Muscle layer of colon (tissue), 2 donors: ENCODE results near the gene DOCK4.

Experiments used
- H3K27ac ChIP-seq: one replicate; pipeline ENCODE4 v1.7.0; 2013; ENCODE audit warnings: low read depth, mild to moderate bottlenecking, low read length, moderate library complexity
- H3K27me3 ChIP-seq, 2 donors: one replicate each; pipeline ENCODE4 v1.7.0; 2013; ENCODE audit warnings: low read length in 2 of 2, mild to moderate bottlenecking in 2 of 2; ENCODE audit not compliant: insufficient read depth in 2 of 2, control insufficient read depth in 1 of 2
- H3K36me3 ChIP-seq: one replicate; pipeline ENCODE4 v1.7.0; 2013; ENCODE audit warnings: mild to moderate bottlenecking, low read length; ENCODE audit not compliant: insufficient read depth
- H3K4me1 ChIP-seq: one replicate; pipeline ENCODE4 v1.7.0; 2013; ENCODE audit warnings: mild to moderate bottlenecking, low read length; ENCODE audit not compliant: insufficient read depth
- H3K4me3 ChIP-seq, 2 donors: one replicate each; pipeline ENCODE4 v1.7.0; 2013; ENCODE audit warnings: low read length in 2 of 2, low read depth in 1 of 2, mild to moderate bottlenecking in 1 of 2, moderate library complexity in 1 of 2
- H3K9ac ChIP-seq: one replicate; pipeline ENCODE4 v1.7.0; 2013; ENCODE audit warnings: low read length
- H3K9me3 ChIP-seq: one replicate; pipeline ENCODE4 v1.7.0; 2013; ENCODE audit warnings: mild to moderate bottlenecking, low read length
- donor health status: abdominal sarcoma.
- donor health status: Adenocarcinoma of cecum.

Gene DOCK4

DNA sequence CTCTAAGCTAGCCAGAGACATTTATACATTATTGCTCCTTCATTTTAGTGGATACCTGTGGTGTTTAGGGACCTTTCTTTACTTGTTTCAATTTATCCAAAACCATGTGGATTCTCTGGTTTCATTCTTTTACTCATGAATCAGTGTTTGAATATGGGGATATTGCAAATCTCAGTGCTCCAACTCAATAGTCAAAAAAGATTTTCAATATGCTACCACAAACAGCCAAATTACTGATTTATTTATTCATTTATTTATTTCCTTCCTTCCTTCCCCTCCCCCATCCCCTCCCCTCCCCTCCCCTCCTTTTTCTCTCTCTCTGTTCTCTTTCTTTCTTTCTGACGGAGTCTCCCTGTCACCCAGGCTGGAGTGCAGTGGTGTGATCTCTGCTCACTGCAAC, 390.8 kb downstream of the DOCK4 start:
- Histone ChIP-seq H3K4me3 (no peak overlapping the region), H3K36me3 (no peaks in the 10 kb centered on the region), H3K27me3 (no peaks in the 10 kb centered on the region), H3K4me1 (no peaks in the 10 kb centered on the region), H3K9me3 (no peaks in the 10 kb centered on the region), H3K9ac (no peak overlapping the region), H3K27ac (no peak overlapping the region)

DNA sequence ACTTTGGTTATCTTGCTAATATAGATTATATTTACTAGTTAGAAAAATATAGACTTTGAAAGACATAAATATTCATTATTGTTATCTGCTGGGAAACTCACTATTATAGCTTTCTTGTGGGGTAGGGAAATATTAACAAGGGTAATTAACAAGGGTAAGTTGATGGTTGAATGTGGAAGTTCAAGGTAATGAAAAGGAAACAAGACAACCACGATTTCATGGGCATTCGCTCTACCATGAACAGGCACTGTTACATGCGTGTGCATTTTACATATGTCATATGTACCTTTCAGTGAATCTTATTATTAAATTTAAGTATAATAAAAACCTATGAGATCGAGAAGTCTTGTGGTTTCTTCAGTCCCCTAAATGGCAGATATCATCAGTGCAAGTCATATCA, 392.9 kb downstream of the DOCK4 start:
- Histone ChIP-seq H3K36me3 (no peaks in the 10 kb centered on the region), H3K9me3 (no peaks in the 10 kb centered on the region), H3K27ac (no peak overlapping the region), H3K27me3 (no peaks in the 10 kb centered on the region), H3K4me3 (no peak overlapping the region), H3K9ac (no peak overlapping the region), H3K4me1 (no peaks in the 10 kb centered on the region)

DNA sequence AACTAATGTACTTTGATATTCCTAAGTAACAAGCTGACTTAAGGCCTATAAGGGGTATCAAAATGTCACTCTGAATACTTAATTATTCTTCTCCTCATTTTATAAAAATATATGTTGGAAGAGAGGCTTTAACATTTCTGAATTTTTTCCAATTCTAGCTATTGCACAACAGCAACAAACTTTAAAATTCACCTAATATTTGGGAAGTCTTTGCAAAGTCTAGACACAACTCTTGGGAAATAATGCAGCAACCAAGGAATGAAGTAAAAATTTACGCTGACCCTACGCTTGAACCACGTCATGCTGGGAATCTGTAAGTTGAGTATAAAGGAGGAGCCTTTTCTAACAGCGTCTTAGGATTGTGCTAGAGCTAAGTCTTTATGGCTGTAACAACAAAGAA, 400.0 kb downstream of the DOCK4 start:
- H3K4me3 ChIP-seq = no peak overlapping the region
- no peak overlapping the region for H3K9ac ChIP-seq
- no peaks in the 10 kb centered on the region for H3K9me3 ChIP-seq
- no peaks in the 10 kb centered on the region for H3K36me3 ChIP-seq
- H3K4me1 ChIP-seq = no peaks in the 10 kb centered on the region
- no peak overlapping the region for H3K27ac ChIP-seq
- H3K27me3 ChIP-seq = no peaks in the 10 kb centered on the region

DNA sequence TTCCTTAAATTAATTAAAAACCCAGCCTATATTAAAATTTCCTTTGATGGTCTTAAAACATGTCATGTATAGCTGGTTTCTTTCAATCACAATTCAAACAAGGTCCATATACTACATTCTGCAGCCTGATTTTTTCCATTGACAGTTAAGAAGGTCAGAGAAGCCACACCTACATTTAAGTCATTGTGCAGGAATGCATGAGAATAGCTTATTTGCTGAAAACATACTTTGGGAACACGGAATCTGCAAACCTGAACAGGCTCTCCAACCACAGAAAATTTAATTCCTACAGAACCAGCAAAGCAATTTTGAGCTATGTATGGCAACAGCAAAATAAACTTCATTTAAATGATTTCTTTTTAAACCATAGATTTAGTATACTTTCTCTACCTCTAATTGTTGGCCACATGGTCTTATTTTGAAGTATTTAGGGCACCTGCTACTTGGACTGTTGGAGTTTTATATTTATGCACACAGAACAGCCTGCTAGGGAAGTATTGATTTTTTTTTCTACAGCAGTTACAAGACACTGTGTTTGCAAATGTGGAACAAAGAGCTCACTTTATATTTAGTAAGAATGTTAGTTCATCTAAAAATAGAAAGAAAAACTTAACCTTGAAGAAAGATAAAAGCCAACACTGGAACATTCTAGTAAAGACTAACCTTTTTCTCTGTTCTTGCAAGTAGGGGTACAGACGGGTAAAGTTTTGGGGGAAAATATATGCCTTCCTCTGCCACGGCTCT, 403.0 kb downstream of the DOCK4 start:
- Histone ChIP-seq H3K27me3 (no peaks in the 10 kb centered on the region), H3K9ac (no peak overlapping the region), H3K9me3 (peaks cover 3% of the 10 kb centered on the region), H3K27ac (no peak overlapping the region), H3K4me1 (no peaks in the 10 kb centered on the region), H3K36me3 (no peaks in the 10 kb centered on the region), H3K4me3 (no peak overlapping the region)

DNA sequence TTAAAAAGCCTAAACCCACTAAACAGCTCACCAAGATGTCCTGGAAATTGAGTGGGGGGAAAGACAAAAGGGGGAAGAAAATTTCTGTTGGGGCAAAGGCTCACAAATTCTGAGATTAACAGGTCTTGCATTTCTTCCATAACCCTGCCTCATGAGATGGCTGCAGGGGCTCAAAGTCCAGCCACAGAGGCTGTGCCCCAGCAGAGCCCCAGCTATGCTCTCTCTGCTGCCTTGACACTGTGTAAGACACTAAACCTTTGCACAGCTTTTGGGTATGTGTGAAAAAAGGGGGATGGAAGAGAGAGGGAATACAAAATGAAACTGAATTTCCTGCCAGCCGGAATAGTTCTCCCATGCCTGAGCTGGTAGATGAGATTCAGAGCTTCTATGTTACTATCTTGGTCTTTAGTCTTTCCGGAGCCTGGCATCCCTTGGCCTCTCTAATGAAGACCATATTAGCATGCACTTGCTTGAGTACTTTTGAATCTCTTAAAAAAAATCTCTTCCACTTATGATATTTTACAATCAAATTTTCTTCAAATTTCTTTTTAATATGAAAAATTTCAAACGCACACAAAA, 403.9 kb downstream of the DOCK4 start:
- Histone ChIP-seq H3K27ac (no peak overlapping the region), H3K9me3 (peaks cover 12% of the 10 kb centered on the region)

DNA sequence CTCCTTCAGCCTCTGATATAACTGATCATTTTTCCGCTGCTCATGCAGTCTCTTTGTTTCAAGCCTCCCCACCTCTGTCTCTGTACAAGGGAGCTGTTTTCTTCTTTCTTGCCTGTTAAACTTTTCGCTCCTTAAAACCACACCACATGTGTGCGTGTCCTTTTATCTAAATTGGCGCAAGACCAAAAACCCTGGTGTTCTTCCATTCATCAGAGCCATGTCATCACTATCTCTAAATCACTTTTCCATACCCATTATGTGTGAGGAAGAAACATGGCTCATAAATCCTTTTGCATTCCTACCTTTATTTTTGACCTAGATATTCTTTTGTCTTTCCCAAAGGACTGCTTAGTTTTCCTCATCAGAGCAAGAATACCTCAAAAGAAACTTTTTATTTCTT, 404.9 kb downstream of the DOCK4 start:
- no peaks in the 10 kb centered on the region for H3K4me1 ChIP-seq
- peaks cover 22% of the 10 kb centered on the region for H3K9me3 ChIP-seq
- H3K4me3 ChIP-seq = no peak overlapping the region
- H3K27me3 ChIP-seq = no peaks in the 10 kb centered on the region
- H3K9ac ChIP-seq = no peak overlapping the region
- no peaks in the 10 kb centered on the region for H3K36me3 ChIP-seq
- no peak overlapping the region for H3K27ac ChIP-seq

More for the DNA sequence above, 403.9 kb downstream of the DOCK4 start:
- H3K27me3 ChIP-seq = no peaks in the 10 kb centered on the region
- no peaks in the 10 kb centered on the region for H3K36me3 ChIP-seq
- H3K4me1 ChIP-seq = no peaks in the 10 kb centered on the region
- H3K4me3 ChIP-seq = no peak overlapping the region
- H3K9ac ChIP-seq = no peak overlapping the region

DNA sequence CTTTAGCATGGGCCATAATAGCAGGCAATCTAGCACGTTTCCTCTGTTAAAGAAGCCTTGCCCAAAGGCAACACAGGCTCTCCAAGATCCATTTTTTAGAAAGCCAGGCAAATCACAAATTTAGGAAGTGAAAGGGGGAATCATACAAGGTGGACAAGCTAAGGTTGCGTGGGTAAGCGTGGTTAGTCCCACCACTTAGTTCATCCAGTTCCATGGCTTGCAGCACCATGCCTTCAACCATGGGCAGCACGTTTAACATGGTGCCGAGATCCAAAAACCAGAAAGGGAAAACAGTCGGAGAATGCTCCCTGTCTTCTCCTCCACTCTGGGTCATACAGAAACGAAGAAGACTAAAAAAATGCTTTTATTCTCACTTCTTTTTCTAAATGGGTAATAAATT, 409.5 kb downstream of the DOCK4 start:
- Histone ChIP-seq H3K27ac (no peak overlapping the region), H3K4me3 (no peak overlapping the region), H3K36me3 (peaks cover 3% of the 10 kb centered on the region), H3K4me1 (no peaks in the 10 kb centered on the region), H3K9ac (no peak overlapping the region), H3K9me3 (peaks cover 35% of the 10 kb centered on the region), H3K27me3 (no peaks in the 10 kb centered on the region)

DNA sequence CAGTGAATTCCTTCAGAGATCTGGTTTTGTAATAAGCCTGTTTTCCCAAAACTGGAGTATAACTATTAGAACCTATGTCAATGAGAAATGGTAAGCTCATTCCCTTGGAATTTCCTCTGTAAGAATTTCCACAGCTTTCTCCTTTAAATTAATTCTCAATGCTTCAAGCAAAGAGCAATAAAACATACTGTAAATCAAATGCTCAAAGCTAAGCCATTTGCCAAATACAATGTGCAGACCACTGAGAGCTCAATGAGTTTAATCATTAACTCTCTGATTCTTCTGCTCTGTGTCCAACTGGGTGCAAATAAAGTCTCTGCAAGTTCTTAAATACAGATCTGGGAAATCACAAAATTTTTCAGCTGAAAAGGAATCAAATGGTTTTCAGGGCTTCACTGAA, 416.3 kb downstream of the DOCK4 start:
- peaks cover under 1% of the 10 kb centered on the region for H3K9me3 ChIP-seq
- no peaks in the 10 kb centered on the region for H3K4me1 ChIP-seq
- H3K36me3 ChIP-seq = peaks cover 6% of the 10 kb centered on the region
- no peak overlapping the region for H3K9ac ChIP-seq
- H3K27ac ChIP-seq = no peak overlapping the region
- no peaks in the 10 kb centered on the region for H3K27me3 ChIP-seq
- H3K4me3 ChIP-seq = no peak overlapping the region

DNA sequence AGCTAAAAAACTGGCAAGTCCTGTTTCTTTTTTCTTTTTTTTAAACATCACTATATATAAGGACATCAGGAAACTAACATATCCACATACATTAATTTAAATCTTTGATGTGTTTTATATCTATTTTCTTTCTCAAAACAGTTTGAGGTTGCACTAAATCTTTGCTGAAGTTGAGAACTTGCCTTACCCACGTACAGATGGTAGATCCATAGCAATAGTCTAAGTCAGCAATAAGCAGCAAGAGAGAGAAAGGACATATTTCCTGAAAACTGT, 417.2 kb downstream of the DOCK4 start:
- no peaks in the 10 kb centered on the region for H3K9me3 ChIP-seq
- H3K27me3 ChIP-seq = no peaks in the 10 kb centered on the region
- H3K9ac ChIP-seq = no peak overlapping the region
- H3K27ac ChIP-seq = no peak overlapping the region
- H3K4me1 ChIP-seq = no peaks in the 10 kb centered on the region
- H3K4me3 ChIP-seq = no peak overlapping the region
- H3K36me3 ChIP-seq = peaks cover 6% of the 10 kb centered on the region

DNA sequence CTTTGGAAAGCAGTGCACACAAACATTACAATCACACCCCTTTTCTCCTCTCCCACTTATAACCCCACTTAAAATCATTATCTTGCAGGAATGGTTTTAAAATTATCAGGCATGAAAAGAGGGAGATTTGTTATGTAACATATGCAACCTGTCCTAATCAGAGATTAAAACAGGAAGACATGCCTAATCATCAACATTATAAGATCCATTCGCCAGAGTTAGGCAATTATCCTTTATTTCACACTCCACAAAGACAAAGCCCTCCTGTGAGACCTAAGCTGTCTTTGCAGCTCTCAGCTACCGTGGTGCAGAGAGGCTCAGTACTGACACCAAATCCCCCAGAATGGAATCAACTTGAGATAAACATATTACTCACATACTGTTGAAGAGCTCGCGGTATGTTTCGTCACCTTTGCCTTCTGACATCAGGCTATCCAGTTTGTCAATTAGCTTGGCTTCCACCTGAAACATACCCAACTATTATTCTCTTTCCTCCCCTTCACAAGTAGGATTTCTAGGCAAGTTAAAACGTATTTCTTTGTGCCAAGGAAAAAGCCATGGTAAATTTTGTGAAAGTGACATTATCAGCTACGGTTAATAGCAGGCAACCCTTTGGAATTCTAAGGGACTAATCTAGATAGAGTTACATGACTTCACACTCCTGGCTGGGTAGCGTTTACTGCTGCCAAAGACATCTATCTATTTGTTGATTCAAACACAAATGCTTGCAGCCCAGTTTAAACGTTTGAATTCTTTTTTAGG, 417.7 kb downstream of the DOCK4 start:
- H3K9me3 ChIP-seq = no peaks in the 10 kb centered on the region
- H3K27ac ChIP-seq = no peak overlapping the region
- no peaks in the 10 kb centered on the region for H3K27me3 ChIP-seq
- H3K9ac ChIP-seq = no peak overlapping the region
- no peaks in the 10 kb centered on the region for H3K4me1 ChIP-seq
- H3K36me3 ChIP-seq = peaks cover 6% of the 10 kb centered on the region
- H3K4me3 ChIP-seq = no peak overlapping the region

DNA sequence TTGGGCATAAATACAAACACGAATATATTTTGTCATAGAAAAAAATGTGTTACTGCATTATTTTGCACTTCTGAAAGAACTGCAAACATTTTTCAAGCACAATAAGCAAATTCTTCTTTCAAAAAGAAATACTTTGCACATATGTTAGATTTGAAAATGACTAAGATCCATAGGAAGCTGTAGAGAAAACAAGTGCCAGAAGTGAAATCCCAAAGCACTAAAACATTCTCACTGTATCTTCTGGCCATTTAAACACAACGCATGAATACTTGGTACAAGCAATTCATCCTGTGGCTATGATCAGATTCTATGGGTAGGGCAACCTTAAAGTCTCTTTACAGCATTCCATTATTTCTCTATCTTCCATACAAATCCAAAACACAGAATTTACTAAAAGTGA, 418.5 kb downstream of the DOCK4 start:
- Histone ChIP-seq H3K27ac (no peak overlapping the region), H3K4me3 (no peak overlapping the region)

DNA sequence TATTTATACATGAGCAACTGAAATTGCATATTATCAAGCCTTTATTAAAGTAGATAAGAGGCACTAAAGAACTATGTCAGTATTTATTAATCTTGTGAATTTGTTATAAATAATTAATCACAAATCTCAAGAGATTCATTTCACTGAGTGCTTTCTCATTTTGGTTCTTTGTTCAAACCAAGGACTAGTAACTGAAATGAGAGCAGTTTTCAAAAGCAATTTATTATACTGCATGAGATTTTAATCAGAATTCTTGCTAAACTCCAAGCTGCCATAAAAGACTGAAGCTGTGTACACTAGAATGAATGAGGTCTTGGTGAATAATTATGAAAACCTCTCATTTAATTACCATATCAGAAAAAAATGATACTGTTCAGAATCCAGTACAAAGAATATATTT, 419.1 kb downstream of the DOCK4 start:
- Histone ChIP-seq H3K36me3 (peaks cover 6% of the 10 kb centered on the region), H3K4me3 (no peak overlapping the region), H3K9me3 (no peaks in the 10 kb centered on the region), H3K27me3 (no peaks in the 10 kb centered on the region), H3K9ac (no peak overlapping the region), H3K4me1 (no peaks in the 10 kb centered on the region), H3K27ac (no peak overlapping the region)

More for the DNA sequence above, 418.5 kb downstream of the DOCK4 start:
- Histone ChIP-seq H3K36me3 (peaks cover 6% of the 10 kb centered on the region), H3K9ac (no peak overlapping the region), H3K4me1 (no peaks in the 10 kb centered on the region), H3K27me3 (no peaks in the 10 kb centered on the region), H3K9me3 (no peaks in the 10 kb centered on the region)
